Subcutaneous adipose tissue (tissue), 4 donors: Measurements from ENCODE around the gene MTRFR. TPM values are rescaled to one million over a fixed set of nuclear protein-coding genes. Genes with fewer than 3 reads are reported as not detected.

Experiments
- CTCF ChIP-seq: fragments of 450-650 bp; IDR thresholded peaks from one replicate; pipeline ENCODE4 v1.5.1; 2016; ENCODE audit warnings: low read depth, mild to moderate bottlenecking, control low read depth, antibody characterized with exemption, moderate library complexity
- total RNA-seq, 4 donors: library from RNA; depleted of rRNA; stranded (reverse); fragments of >200 nt; gene quantifications; one replicate each; pipeline ENCODE4 v1.1.0, GENCODE V29; 2016

The MTRFR gene
- total RNA-seq, 4 donors from 2014 or later: 6.4 to 14.5 (median 8.3) TPM

DNA sequence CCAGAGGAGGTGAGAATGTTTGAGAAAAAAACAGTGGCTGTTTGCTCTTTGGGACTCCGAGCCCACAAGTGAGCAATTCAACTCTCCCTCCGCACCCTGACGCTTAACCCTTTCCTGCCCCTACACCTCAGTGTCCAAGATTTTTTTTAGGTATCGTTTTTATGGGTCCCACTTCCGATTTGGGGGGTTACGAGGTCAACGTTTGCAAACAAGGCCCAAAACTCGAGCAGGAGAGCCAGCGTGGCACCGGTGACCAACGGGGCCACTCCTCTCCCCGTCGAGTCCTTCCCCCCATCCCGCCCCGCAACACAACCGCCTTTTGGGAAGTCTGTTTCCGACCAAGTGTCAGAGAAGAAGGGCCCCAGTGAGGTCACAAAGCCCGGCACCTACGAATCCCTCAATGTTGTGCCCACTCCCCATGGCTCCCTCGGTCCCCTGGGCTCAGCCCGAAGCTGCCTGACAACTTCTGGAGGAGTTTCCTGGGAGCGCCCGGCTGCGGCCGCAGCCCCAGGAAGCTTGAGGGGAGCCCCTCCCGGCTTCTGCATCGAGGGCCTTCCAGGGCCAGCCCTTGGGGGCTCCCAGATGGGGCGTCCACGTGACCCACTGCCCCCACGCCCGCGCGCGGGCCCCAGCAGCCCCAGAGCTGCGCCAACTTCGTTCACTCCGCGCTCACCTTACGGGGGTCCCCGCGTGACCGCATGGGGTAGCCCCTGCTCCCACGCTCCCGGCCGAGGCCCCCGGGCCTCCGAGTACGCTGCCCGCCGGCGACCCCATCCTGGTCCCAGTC is 37.2 kb downstream of the MTRFR start:
- TF ChIP-seq CTCF: no peak

DNA sequence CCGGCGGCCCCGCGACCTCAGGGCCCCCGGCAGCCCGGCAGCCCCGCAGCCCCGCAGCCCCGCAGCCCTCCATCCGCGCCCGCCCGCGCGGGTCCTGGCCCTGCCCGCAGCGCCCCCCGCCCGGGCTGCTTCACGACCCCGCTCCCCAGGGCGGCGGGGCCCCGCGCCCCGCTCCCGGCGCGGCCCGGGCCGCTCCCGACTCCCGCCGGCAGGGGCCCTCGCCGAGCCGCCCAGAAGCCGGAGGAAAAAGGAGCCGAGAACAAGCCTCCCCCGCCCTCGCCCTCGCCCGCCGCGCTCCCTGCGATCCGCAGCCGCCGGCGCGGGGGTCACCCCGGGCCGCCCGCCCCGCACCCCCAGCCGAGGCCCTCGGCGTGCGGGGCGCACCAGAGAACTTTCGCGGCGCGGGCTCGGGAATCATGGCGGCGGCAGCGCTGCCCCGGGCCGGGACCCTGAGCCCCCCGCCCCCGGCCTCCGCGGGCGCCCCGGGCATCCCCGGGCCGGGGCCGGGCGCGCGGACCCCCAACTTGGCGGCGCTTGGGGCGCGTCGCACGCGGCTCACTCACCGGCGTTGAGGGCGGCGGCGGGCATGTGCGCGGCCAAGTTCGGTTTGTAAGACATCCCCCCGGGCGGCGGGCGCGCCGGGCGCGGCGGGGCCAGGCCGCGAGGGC is 37.9 kb downstream of the MTRFR start:
- TF ChIP-seq CTCF: no peak

- TF ChIP-seq CTCF: no peak
Observed at GRCh38 chr12:123273166-123273565, 39.9 kb downstream of the MTRFR start.

- no peak for TF ChIP-seq CTCF
Observed at GRCh38 chr12:123278101-123278627, 44.9 kb downstream of the MTRFR start.

DNA sequence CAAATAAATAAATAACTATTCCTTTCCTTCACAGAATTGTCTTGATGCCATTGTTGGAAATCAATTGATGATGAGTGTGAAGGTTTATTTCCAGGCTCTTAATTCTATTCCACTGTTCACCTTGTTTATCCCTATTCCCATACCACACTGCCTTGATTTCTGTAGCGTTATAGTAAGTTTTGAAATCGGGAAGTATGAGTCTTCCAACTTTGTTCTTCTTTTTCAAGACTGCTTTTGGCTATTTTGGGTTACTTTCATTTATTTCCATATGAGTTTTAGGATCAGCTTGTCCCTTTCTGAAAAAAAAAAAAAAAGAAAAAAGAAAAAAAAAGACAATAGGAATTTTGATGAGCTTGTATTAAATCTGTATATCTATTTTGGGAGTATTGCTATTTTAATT is 47.7 kb downstream of the MTRFR start:
- TF ChIP-seq CTCF: no peak

DNA sequence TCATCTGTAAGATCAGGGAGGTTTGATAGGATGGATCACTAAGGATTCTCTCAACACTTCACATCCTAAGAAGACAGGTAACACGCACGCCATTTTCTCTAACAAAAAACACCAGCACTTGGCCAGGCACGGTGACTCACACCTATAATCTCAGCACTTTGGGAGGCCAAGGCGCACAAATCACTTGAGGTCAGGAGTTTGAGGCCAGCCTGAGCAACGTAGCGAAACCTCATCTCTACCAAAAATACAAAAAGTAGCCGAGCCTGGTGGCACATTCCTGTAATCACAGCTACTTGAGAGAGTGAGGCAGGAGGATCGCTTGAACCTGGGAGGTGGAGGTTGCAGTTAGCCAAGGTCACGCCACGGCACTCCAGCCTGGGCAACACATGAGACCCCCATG is 48.9 kb downstream of the MTRFR start:
- no peak for TF ChIP-seq CTCF

DNA sequence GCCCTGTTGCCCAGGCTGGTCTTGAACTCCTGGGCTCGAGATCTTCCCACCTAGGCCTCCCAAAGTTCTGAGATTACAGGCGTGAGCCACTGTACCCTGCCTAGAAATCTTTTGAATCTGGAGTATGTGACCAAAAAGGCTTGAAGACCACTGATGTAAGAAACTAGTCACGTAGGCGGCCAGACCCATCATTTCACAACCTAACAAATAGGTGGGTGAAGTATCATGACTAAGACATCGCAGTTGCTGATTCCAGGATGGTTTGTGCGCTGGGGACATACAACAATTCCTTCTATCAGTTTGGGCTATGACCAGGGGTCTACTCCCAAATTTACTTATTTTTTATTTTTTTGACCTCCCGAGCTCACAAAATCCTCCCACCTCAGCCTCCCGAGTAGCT is 50.2 kb downstream of the MTRFR start:
- TF ChIP-seq CTCF: no peak
